PC-9 (cell line): Measurements from ENCODE around the gene UBTD2. TPM values are rescaled to one million over a fixed set of nuclear protein-coding genes. Genes with fewer than 3 reads are reported as not detected.

Experiments
- BruUV-seq: library from RNA; stranded (reverse); fragments of 400-500 nt; replicated peaks from 2 replicates; lab custom pipeline; 2021; lab: Mats Ljungman, UMichigan
- CTCF ChIA-PET: fragments of 300-600 bp; sonication (Branson Sonifier 250); formaldehyde crosslinking; loops from one replicate; lab custom pipeline; 2022; ENCODE audit warnings: antibody characterized with exemption; lab: Charles Lee
- POLR2A ChIA-PET: fragments of 300-600 bp; sonication (Branson Sonifier 250); formaldehyde crosslinking; loops from one replicate; lab custom pipeline; 2022; ENCODE audit warnings: antibody characterized with exemption; ENCODE audit not compliant: unreplicated experiment; lab: Charles Lee
- DNase-seq, 2 experiments: peaks; one replicate each; pipeline versions ENCODE4 v3.0.0 to v3.0.0-alpha.2; 2015 to 2022; ENCODE audit warnings: mixed read lengths in 1 of 2
- H2AFZ ChIP-seq: fragments of 200-600 bp; sonication (generic); 2 replicates; pipeline ENCODE4 v1.8.1; 2017; ENCODE audit warnings: antibody characterized with exemption
- H3F3A ChIP-seq: fragments of 200-600 bp; sonication (generic); 2 replicates; pipeline ENCODE4 v1.8.1; 2017; ENCODE audit warnings: antibody characterized with exemption, mild to moderate bottlenecking, low read depth; ENCODE audit not compliant: insufficient read depth
- H3K27ac ChIP-seq: fragments of 200-600 bp; sonication (generic); 2 replicates; pipeline ENCODE4 v1.6.1; 2016; ENCODE audit warnings: mixed run types
- H3K27me3 ChIP-seq: fragments of 200-600 bp; sonication (generic); 2 replicates; pipeline ENCODE4 v1.6.1; 2016; ENCODE audit warnings: low read depth, mixed run types; ENCODE audit not compliant: insufficient read depth
- H3K36me3 ChIP-seq: fragments of 200-600 bp; sonication (generic); 2 replicates; pipeline ENCODE4 v1.6.1; 2016; ENCODE audit warnings: low read depth, mixed run types
- H3K4me1 ChIP-seq: fragments of 200-600 bp; sonication (generic); replicated peaks from 2 replicates; pipeline ENCODE4 v1.6.1; 2016; ENCODE audit warnings: mixed run types; ENCODE audit not compliant: insufficient read depth
- H3K4me2 ChIP-seq: fragments of 200-600 bp; sonication (generic); 2 replicates; pipeline ENCODE4 v1.6.1; 2017; ENCODE audit warnings: mixed run types
- H3K4me3 ChIP-seq: fragments of 200-600 bp; sonication (generic); 2 replicates; pipeline ENCODE4 v1.6.1; 2016; ENCODE audit warnings: mixed run types
- H3K79me2 ChIP-seq: fragments of 200-600 bp; sonication (generic); 2 replicates; pipeline ENCODE4 v1.6.1; 2017; ENCODE audit warnings: low read depth, mixed run types
- H3K9me2 ChIP-seq: fragments of 200-600 bp; sonication (generic); 2 replicates; pipeline ENCODE4 v1.8.1; 2017; ENCODE audit warnings: mild to moderate bottlenecking; ENCODE audit not compliant: insufficient read depth
- H3K9me3 ChIP-seq: fragments of 200-600 bp; sonication (generic); 2 replicates; pipeline ENCODE4 v1.8.1; 2016; ENCODE audit warnings: low read depth; ENCODE audit not compliant: insufficient read depth
- H4K20me1 ChIP-seq: fragments of 200-600 bp; sonication (generic); 2 replicates; pipeline ENCODE4 v1.8.1; 2017; ENCODE audit not compliant: insufficient read depth
- EZH2 ChIP-seq: fragments of 200-600 bp; sonication (generic); IDR thresholded peaks from 2 replicates; pipeline ENCODE4 v1.8.0; 2017; ENCODE audit warnings: antibody characterized with exemption, low read depth
- intact Hi-C: fragments of 100-400 bp; cut with micrococcal nuclease; formaldehyde crosslinking; loops from one replicate; pipeline ENCODE4 v1.10.0; 2022; ENCODE audit not compliant: unreplicated experiment
- total RNA-seq: library from RNA; stranded (reverse); gene quantifications from 2 replicates; pipeline ENCODE4 v1.2.3, GENCODE V29; 2021
- TF ChIP-seq, protein P1 (sequence below): fragments of 200-600 bp; sonication (generic); conservative IDR thresholded peaks from 2 replicates; pipeline ENCODE4 v1.6.1; 2017; ENCODE audit warnings: mixed run types, antibody characterized with exemption, mild to moderate bottlenecking, moderate library complexity

UBTD2 gene
- total RNA-seq, 1 experiment from 2014 or later, result 21.7 TPM

DNA sequence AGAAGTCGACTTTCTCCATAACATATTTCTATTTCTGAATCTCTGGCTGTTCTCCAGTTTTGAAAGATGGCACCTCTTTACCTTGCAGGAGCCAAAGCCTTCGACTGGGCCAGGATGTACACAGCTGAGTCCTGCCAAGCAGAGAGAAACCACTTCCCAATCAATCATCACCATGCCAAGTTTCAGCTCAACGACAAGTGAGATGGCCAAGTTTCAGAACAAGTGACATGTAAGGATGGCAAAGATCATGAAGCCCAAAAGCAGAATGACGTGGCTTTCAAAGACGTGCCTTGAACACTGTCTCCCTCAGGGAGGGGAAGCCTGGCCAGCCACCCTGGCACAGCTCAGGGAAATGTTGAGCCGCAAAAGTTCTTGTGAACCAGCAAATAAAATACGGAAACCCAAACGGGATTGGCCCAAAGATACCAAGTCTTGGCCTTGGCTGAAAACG, 113.3 kb downstream of the UBTD2 start:
- H3K9me3 ChIP-seq, result no peaks in the 10 kb centered on the region
- peaks cover 6% of the 10 kb centered on the region; the same call in 1 of the 2 replicates for H4K20me1 ChIP-seq
- intact Hi-C loops, result no loop called here
- ChIA-PET CTCF (no interaction called here), POLR2A (no interaction called here)
- H3K9me2 ChIP-seq, result no peaks in the 10 kb centered on the region
- TF ChIP-seq, protein P1, sequence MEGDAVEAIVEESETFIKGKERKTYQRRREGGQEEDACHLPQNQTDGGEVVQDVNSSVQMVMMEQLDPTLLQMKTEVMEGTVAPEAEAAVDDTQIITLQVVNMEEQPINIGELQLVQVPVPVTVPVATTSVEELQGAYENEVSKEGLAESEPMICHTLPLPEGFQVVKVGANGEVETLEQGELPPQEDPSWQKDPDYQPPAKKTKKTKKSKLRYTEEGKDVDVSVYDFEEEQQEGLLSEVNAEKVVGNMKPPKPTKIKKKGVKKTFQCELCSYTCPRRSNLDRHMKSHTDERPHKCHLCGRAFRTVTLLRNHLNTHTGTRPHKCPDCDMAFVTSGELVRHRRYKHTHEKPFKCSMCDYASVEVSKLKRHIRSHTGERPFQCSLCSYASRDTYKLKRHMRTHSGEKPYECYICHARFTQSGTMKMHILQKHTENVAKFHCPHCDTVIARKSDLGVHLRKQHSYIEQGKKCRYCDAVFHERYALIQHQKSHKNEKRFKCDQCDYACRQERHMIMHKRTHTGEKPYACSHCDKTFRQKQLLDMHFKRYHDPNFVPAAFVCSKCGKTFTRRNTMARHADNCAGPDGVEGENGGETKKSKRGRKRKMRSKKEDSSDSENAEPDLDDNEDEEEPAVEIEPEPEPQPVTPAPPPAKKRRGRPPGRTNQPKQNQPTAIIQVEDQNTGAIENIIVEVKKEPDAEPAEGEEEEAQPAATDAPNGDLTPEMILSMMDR, result no peak
- TF ChIP-seq EZH2, result no peak
- DNase-seq, result no peak
- no peak overlapping the region for H3K27ac ChIP-seq
- no peak overlapping the region for H3K4me2 ChIP-seq
- H3K36me3 ChIP-seq, result no peaks in the 10 kb centered on the region
- H3F3A ChIP-seq, result no peaks in the 10 kb centered on the region
- no peaks in the 10 kb centered on the region for H3K4me1 ChIP-seq
- no peak overlapping the region for H3K4me3 ChIP-seq
- H2AFZ ChIP-seq, result no peak overlapping the region
- no TSS peak for BruUV-seq
- H3K79me2 ChIP-seq, result no peaks in the 10 kb centered on the region
- no peaks in the 10 kb centered on the region for H3K27me3 ChIP-seq

DNA sequence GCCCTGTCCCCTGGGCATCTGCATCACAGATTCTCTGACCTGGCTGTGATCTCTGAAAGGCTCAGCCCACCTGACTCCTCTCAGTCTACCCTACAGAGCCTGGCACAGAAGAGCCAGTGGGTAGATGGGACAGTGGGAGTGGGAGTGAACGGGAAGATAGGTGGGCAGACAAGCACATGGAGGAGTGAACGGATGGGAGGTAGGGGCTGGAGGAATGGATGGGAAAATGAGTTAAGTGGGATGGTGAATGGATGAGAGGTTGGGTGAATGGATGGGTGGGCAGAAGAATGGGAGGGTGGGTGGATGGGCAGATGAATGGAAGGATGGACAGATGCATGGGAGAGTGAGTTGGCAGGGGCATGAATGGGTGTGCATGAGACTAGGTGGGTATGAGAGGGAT, 114.3 kb downstream of the UBTD2 start:
- ChIA-PET CTCF (no interaction called here), POLR2A (no interaction called here)
- H3K9me3 ChIP-seq, result no peaks in the 10 kb centered on the region
- H3K36me3 ChIP-seq, result no peaks in the 10 kb centered on the region
- H3K4me2 ChIP-seq, result no peak overlapping the region
- no peak for DNase-seq
- no peaks in the 10 kb centered on the region for H3K9me2 ChIP-seq
- no peaks in the 10 kb centered on the region for H3K79me2 ChIP-seq
- H2AFZ ChIP-seq, result no peak overlapping the region
- H3K4me3 ChIP-seq, result no peak overlapping the region
- H3F3A ChIP-seq, result no peaks in the 10 kb centered on the region; the same call in 1 of the 2 replicates
- no TSS peak for BruUV-seq
- H3K4me1 ChIP-seq, result no peaks in the 10 kb centered on the region
- TF ChIP-seq EZH2, result no peak
- TF ChIP-seq, protein P1, result no peak
- no peak overlapping the region for H3K27ac ChIP-seq
- intact Hi-C loops, result no loop called here
- H3K27me3 ChIP-seq, result no peaks in the 10 kb centered on the region
- H4K20me1 ChIP-seq, result no peaks in the 10 kb centered on the region

DNA sequence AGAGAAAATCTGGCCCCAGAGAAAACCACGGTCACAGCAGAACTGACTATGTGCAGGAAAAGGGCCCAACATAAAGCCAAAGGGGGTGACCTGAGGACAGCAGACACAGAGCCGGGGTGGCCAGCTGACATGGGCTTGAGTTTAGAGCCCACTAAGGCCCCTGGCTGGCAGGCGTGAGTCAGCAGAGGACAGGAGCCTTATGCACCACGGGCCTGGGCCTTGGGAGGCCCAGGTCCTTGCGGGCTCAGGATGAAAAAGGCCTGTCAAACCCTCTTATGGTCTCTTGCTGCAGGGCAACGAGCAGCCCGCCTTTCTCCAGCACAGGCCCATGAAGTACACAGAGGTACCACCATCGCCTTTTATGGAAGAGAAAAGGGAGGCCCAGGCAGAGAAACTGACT, 115.3 kb downstream of the UBTD2 start:
- Histone ChIP-seq H3K79me2 (no peaks in the 10 kb centered on the region), H3K27me3 (no peaks in the 10 kb centered on the region), H3K4me1 (no peaks in the 10 kb centered on the region), H3K36me3 (no peaks in the 10 kb centered on the region), H3K27ac (no peak overlapping the region), H3K9me3 (no peaks in the 10 kb centered on the region), H3K4me2 (no peak overlapping the region), H2AFZ (no peak overlapping the region), H3K4me3 (no peak overlapping the region), H3K9me2 (no peaks in the 10 kb centered on the region), H4K20me1 (no peaks in the 10 kb centered on the region), H3F3A (no peaks in the 10 kb centered on the region; the same call in 1 of the 2 replicates)
- no TSS peak for BruUV-seq
- CTCF ChIA-PET, result no interaction called here
- no peak for DNase-seq
- TF ChIP-seq, protein P1, result no peak
- POLR2A ChIA-PET, result no interaction called here
- intact Hi-C loops, result no loop called here
